Renal cortex interstitium (tissue), 11 donors: ENCODE data around the gene SPOCK1. TPM values are rescaled to one million over a fixed set of nuclear protein-coding genes. Genes with fewer than 3 reads are reported as not detected.

Source experiments
- DNase-seq, 11 donors: peaks; one replicate each; pipeline ENCODE4 v3.0.0-alpha.2; 2013; ENCODE audit warnings: low read depth in 9 of 11, low spot score in 4 of 11; ENCODE audit errors: extremely low read depth in 1 of 11
- polyA plus RNA-seq, 3 donors: library from polyadenylated mRNA; unstranded; fragments of 120-200 nt; gene quantifications; one replicate each; pipeline ENCODE4 v1.2.1, GENCODE V29; 2013; ENCODE audit not compliant: insufficient read length in 3 of 3

Gene SPOCK1
- polyA plus RNA-seq, 3 donors: 6.5 to 9.7 (median 8.3) TPM

- DNase-seq: no peak
Measured at GRCh38 chr5:137203011-137203632, 296.0 kb downstream of the SPOCK1 start.

- no peak for DNase-seq
Measured at GRCh38 chr5:137201876-137202275, 297.2 kb downstream of the SPOCK1 start.

- no peak for DNase-seq
Measured at GRCh38 chr5:137200906-137201700, 298.0 kb downstream of the SPOCK1 start.

GRCh38 chr5:137199966-137200365 is 299.2 kb downstream of the SPOCK1 start:
- no peak for DNase-seq

- no peak for DNase-seq
Measured at GRCh38 chr5:137199201-137199600, 299.9 kb downstream of the SPOCK1 start.

- no peak for DNase-seq
Measured at GRCh38 chr5:137195483-137195882, 303.6 kb downstream of the SPOCK1 start.

GRCh38 chr5:137194300-137194699 is 304.8 kb downstream of the SPOCK1 start:
- DNase-seq: no peak

GRCh38 chr5:137192293-137192743 is 306.8 kb downstream of the SPOCK1 start:
- no peak for DNase-seq

- no peak for DNase-seq
Measured at GRCh38 chr5:137191179-137191578, 307.9 kb downstream of the SPOCK1 start.

GRCh38 chr5:137190441-137190840 is 308.7 kb downstream of the SPOCK1 start:
- DNase-seq: no peak

- no peak for DNase-seq
Measured at GRCh38 chr5:137190031-137190430, 309.1 kb downstream of the SPOCK1 start.

- no peak for DNase-seq
Measured at GRCh38 chr5:137188566-137188965, 310.6 kb downstream of the SPOCK1 start.

- DNase-seq: no peak
Measured at GRCh38 chr5:137186759-137187461, 312.2 kb downstream of the SPOCK1 start.

GRCh38 chr5:137185193-137185592 is 313.9 kb downstream of the SPOCK1 start:
- no peak for DNase-seq

- no peak for DNase-seq
Measured at GRCh38 chr5:137184734-137185133, 314.4 kb downstream of the SPOCK1 start.

GRCh38 chr5:137182576-137182975 is 316.6 kb downstream of the SPOCK1 start:
- no peak for DNase-seq

GRCh38 chr5:137181667-137182066 is 317.5 kb downstream of the SPOCK1 start:
- no peak for DNase-seq

GRCh38 chr5:137179203-137179602 is 319.9 kb downstream of the SPOCK1 start:
- no peak for DNase-seq

- DNase-seq: no peak
Measured at GRCh38 chr5:137176609-137177008, 322.5 kb downstream of the SPOCK1 start.

- DNase-seq: no peak
Measured at GRCh38 chr5:137176126-137176525, 323.0 kb downstream of the SPOCK1 start.
